ENCODE data around the gene CHST15.

DNA sequence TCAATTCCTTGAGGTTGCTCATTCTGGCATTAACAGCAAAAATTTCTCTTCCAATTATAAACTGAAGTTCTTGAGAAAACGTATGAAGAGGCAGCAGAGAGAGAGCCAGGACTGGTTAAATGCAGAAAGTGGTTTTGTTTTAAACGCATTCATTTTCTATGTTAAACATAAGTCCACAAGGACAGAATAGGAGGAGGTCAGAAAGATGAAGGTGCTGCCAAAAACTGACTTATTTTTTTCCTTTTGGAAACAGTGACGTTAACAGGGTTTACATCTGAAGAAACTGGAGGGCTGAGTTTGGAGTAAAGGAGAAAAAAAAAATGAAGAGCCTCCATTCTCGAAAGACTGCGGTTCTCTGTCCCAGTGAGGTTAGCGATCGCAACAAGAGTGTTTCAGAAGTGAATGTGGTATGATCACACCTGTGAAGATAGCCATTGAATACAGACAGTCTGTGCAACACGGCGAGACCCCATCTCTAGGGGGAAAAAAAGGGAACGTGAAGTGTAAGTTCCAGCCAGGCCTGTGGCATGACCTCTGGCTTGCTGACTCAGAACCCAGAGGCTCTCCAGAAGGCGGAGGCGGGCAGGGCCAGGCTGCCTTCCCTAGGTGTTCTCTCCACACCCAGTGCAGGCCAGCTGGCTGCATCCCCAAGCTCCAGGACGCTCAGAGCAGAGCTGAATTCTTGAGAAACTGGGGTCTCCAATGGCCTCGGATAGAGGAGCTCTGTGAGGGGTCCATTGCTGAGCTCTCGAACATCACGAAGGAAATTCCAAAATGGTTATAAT, 84.0 kb downstream of the CHST15 start:
- TF ChIP-seq, protein P1, sequence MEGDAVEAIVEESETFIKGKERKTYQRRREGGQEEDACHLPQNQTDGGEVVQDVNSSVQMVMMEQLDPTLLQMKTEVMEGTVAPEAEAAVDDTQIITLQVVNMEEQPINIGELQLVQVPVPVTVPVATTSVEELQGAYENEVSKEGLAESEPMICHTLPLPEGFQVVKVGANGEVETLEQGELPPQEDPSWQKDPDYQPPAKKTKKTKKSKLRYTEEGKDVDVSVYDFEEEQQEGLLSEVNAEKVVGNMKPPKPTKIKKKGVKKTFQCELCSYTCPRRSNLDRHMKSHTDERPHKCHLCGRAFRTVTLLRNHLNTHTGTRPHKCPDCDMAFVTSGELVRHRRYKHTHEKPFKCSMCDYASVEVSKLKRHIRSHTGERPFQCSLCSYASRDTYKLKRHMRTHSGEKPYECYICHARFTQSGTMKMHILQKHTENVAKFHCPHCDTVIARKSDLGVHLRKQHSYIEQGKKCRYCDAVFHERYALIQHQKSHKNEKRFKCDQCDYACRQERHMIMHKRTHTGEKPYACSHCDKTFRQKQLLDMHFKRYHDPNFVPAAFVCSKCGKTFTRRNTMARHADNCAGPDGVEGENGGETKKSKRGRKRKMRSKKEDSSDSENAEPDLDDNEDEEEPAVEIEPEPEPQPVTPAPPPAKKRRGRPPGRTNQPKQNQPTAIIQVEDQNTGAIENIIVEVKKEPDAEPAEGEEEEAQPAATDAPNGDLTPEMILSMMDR (IDR thresholded peaks at IDR 0.05; ENCODE audit: insufficient read depth, low read length): no peak
- TF ChIP-seq SPI1 (IDR thresholded peaks at IDR 0.05; ENCODE audit: borderline replicate concordance, low read depth): no peak
- TF ChIP-seq POLR2AphosphoS5 (IDR thresholded peaks at IDR 0.05; ENCODE audit: low read depth): no peak
- TF ChIP-seq REST (IDR thresholded peaks at IDR 0.05; ENCODE audit: insufficient replicate concordance, low read depth): no peak
